Gastroesophageal sphincter (tissue), 3 donors: ENCODE results near the gene TFG.

Experiments
- CTCF ChIP-seq, 4 experiments: fragments of 200-600 bp in 2 of 4; fragments of 450-650 bp in 2 of 4; sonication (generic) in 1 of 4; IDR thresholded peaks; one replicate each; pipeline ENCODE4 v1.5.1; 2017 to 2019; ENCODE audit warnings: antibody characterized with exemption in 4 of 4, mild to moderate bottlenecking in 2 of 4, moderate library complexity in 2 of 4
- EP300 ChIP-seq: sonication (generic); formaldehyde crosslinking; IDR thresholded peaks from one replicate; pipeline ENCODE4 v1.6.1; 2017; ENCODE audit warnings: antibody characterized with exemption, mild to moderate bottlenecking
- POLR2A ChIP-seq, 2 donors: fragments of 450-650 bp; IDR thresholded peaks; one replicate each; pipeline ENCODE4 v1.6.1; 2017; ENCODE audit warnings: antibody characterized with exemption in 2 of 2, mild to moderate bottlenecking in 2 of 2, moderate library complexity in 1 of 2
- POLR2AphosphoS5 ChIP-seq: sonication (generic); formaldehyde crosslinking; IDR thresholded peaks from one replicate; pipeline ENCODE4 v1.6.1; 2017; ENCODE audit warnings: antibody characterized with exemption

DNA sequence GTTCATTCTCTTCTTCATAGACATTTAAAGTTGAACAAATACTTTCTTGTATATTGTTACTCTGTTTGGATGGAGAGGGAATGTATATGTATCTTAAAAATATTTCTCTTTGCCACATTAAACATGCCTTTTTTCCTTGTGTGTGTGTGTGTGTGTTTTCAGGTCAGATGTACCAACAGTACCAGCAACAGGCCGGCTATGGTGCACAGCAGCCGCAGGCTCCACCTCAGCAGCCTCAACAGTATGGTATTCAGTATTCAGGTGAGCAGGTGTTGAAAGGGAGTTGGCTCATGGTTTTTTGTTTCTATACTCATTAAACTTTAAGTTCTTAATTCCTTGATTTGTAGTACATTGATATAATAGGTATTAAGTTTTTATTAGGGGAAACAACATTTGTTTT lies 35.4 kb downstream of the TFG start:
- no peak for TF ChIP-seq POLR2A (IDR thresholded peaks at IDR 0.05)
- no peak for TF ChIP-seq CTCF (IDR thresholded peaks at IDR 0.05)
- TF ChIP-seq POLR2AphosphoS5: no peak
- no peak for TF ChIP-seq EP300
